ENCODE data around the gene AUTS2.

Gene AUTS2

DNA sequence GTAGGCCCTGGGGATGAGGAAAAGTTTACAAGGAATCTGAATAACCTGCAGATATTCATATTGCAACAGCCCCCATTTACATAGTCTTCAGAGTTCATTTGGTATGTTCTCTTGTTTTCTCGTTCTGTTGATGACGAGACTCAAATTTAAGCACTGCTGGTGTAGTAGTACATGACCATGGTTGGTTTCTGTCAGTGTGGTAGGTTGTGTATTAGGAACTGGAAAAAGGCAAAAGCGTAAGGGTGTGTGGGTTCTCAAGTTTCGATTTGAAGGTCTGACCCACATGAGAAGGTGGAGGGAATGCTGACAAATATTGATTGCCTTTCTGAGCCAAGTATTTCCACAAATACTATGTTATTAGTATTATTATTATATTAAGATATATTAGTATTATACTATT lies 151.7 kb downstream of the AUTS2 start:
- TF ChIP-seq, protein P1, sequence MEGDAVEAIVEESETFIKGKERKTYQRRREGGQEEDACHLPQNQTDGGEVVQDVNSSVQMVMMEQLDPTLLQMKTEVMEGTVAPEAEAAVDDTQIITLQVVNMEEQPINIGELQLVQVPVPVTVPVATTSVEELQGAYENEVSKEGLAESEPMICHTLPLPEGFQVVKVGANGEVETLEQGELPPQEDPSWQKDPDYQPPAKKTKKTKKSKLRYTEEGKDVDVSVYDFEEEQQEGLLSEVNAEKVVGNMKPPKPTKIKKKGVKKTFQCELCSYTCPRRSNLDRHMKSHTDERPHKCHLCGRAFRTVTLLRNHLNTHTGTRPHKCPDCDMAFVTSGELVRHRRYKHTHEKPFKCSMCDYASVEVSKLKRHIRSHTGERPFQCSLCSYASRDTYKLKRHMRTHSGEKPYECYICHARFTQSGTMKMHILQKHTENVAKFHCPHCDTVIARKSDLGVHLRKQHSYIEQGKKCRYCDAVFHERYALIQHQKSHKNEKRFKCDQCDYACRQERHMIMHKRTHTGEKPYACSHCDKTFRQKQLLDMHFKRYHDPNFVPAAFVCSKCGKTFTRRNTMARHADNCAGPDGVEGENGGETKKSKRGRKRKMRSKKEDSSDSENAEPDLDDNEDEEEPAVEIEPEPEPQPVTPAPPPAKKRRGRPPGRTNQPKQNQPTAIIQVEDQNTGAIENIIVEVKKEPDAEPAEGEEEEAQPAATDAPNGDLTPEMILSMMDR (conservative IDR thresholded peaks at IDR 0.05; ENCODE audit: low read length) = no peak
- no peak for DNase-seq (ENCODE audit: low read depth)
- no peak overlapping the region for H3K4me3 ChIP-seq (ENCODE audit: low read length)

DNA sequence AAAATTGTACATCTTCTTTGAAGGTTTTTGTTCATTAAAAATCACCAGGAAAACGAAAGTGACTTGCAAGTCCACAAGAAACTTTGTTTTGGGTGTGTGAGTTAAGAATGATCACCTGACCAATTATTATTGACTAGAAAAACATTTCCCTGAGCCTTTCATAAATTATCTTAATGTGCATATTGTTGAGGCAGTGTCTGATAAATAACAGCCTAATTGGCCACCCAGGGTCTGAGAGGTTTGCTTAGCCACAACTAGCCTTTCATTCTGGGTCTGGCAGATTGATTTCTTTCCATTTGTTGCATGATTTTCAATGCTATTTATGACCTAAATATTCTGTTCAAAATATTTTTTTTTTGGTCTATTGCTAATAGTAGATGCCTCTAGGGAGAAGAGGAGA lies 152.8 kb downstream of the AUTS2 start:
- H3K4me3 ChIP-seq (ENCODE audit: low read length) = no peak overlapping the region
- no peak for DNase-seq (ENCODE audit: low read depth)
- TF ChIP-seq, protein P1 (conservative IDR thresholded peaks at IDR 0.05; ENCODE audit: low read length) = no peak

DNA sequence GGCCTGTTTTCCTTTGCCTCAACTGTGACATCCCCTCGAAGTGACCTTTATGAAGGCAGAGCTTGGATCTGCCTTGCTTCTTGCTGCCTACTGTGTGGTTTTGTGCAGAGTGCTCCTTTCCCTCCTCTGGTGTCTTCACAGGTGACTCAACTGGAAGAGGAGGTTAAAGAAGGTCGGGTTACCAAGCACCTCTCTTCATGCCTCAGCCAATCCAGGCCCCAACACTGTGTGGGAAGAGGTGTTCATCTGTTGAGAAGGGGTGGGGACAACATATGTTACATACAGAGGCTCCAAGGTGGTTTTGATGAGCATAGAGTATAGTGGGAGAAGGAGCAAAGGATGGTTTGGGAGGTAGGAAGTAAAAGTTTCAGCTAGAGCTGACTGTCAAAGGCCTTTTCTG lies 155.7 kb downstream of the AUTS2 start:
- TF ChIP-seq, protein P1 (conservative IDR thresholded peaks at IDR 0.05; ENCODE audit: low read length) = no peak
- no peak overlapping the region for H3K4me3 ChIP-seq (ENCODE audit: low read length)
- DNase-seq (ENCODE audit: low read depth) = no peak

DNA sequence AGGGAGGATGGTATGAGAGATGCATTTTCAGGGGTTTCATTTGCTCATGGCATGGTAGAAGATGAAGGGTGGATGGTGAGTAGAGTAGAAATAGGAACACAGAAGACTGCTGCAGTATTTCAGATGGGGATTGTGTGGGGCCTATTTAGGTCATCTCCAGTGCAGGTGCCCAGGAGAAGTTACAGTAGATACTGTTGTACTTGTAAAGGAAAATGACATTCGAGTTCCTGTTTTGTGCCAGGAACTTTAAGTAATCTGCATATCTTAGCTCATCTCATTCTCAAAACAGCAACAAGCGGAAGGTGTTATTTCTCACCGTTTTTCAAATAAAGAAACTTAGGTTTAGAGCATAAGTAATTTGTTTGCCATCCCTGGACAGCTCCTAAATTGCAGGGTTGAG lies 156.2 kb downstream of the AUTS2 start:
- DNase-seq (ENCODE audit: low read depth) = no peak
- H3K4me3 ChIP-seq (ENCODE audit: low read length) = no peak overlapping the region
- TF ChIP-seq, protein P1 (conservative IDR thresholded peaks at IDR 0.05; ENCODE audit: low read length) = no peak

DNA sequence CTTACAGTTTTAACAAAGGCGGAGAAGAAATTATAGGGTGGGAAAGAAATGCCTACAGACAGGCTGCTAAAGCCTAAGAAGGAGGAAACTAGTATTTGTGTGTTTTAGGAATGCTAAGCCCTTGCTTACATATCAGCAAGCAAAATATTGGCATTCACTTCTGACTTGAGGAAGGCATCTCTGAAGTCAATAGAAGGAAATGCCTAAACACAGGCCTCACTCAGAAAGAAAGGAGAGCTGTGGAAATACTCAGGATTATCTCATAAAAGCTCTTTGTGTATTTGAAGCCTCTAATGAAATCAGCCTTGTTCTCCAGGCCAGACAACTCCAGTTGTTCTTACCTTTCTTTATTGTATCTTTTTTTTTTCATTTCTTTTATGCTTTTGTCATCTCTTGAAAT lies 158.0 kb downstream of the AUTS2 start:
- TF ChIP-seq, protein P1 (conservative IDR thresholded peaks at IDR 0.05; ENCODE audit: low read length) = no peak
- no peak overlapping the region for H3K4me3 ChIP-seq (ENCODE audit: low read length)
- DNase-seq (ENCODE audit: low read depth) = peak; percentile 74

DNA sequence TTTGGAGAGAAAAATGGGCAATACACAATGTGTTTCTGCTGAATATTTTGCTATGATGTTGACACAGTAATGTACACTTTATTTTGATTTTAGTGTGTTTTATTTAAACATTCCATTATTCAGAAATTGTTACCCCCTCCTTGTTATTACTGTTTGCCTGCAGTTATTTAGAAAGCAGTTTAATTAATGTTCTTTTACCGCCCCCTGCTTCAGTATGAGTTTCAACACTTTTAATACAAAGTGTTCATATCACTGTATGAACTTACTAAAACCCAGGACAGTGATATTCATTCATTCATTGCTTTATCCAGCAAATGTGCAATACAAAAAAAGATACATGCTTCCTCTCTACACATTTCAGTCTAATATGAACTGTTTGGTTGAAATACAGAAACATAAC lies 159.3 kb downstream of the AUTS2 start:
- no peak for DNase-seq (ENCODE audit: low read depth)
- H3K4me3 ChIP-seq (ENCODE audit: low read length) = no peak overlapping the region
- TF ChIP-seq, protein P1 (conservative IDR thresholded peaks at IDR 0.05; ENCODE audit: low read length) = no peak

DNA sequence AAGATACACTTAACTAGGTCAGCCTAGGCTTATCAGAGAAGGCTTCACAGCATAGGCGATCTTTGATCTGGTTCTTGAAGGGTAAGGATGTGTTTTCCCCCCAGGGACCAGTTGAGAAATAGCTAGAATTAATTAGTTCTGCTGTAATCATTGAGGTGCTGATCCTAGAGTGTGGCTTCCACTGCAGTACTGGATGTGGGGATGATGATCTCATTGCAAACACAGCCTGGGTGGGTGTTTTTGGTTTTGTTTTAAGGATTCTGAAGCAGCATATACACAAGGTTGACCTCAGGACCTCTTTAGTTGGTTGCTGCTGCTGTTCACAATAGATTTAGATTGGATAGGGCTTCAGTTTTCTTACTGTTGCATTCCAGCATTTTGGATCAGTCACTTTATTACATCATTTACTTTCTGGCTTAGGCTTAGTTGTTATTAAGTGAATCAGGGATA lies 159.7 kb downstream of the AUTS2 start:
- TF ChIP-seq, protein P1 (conservative IDR thresholded peaks at IDR 0.05; ENCODE audit: low read length) = no peak
- peak; percentile 72 for DNase-seq (ENCODE audit: low read depth)
- H3K4me3 ChIP-seq (ENCODE audit: low read length) = no peak overlapping the region

Data from AG10803 (cell line).